ENCODE measurements around the gene XRRA1.

GRCh38 chr11:74842967-74843366 is 105.9 kb downstream of the XRRA1 start:
- no peak for TF ChIP-seq ZBTB21 (CRISPR knock-in tag; IDR thresholded peaks at IDR 0.05; ENCODE audit: borderline replicate concordance)
- TF ChIP-seq NR3C1 (CRISPR knock-in tag; conservative IDR thresholded peaks at IDR 0.05; ENCODE audit: low read depth) = no peak
- TF ChIP-seq, protein P1, sequence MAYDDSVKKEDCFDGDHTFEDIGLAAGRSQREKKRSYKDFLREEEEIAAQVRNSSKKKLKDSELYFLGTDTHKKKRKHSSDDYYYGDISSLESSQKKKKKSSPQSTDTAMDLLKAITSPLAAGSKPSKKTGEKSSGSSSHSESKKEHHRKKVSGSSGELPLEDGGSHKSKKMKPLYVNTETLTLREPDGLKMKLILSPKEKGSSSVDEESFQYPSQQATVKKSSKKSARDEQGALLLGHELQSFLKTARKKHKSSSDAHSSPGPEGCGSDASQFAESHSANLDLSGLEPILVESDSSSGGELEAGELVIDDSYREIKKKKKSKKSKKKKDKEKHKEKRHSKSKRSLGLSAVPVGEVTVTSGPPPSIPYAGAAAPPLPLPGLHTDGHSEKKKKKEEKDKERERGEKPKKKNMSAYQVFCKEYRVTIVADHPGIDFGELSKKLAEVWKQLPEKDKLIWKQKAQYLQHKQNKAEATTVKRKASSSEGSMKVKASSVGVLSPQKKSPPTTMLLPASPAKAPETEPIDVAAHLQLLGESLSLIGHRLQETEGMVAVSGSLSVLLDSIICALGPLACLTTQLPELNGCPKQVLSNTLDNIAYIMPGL (CRISPR knock-in tag; IDR thresholded peaks at IDR 0.05) = no peak

Measured in WTC11 (cell line).